ENCODE results near the gene TTR. TPM values are rescaled to one million over a fixed set of nuclear protein-coding genes. Genes with fewer than 3 reads are reported as not detected.

TTR gene
- total RNA-seq, 1 donor from 2014 or later, result not detected

DNA sequence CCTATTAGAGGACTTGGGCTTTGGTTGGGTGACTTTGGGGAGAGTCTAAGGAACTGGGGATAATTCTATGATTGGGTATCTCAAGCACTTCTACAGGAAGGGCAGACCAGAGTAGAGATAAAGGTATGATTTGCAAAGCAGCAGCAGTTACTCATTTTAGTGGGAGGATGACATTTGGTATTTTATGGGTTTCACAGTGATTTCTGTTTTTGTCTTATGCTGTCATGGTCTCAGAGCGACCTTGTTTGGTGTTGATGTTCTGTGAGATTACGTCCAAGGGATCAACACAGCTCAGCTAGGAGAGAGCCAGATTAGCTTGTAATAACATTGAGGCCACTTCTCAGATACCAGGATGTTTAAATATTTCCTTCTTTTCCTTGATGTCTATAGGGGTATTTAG, 18.2 kb downstream of the TTR start:
- Mint-ChIP-seq H3K27me3 (ENCODE audit: low read depth, unreplicated experiment) (no peaks in the 10 kb centered on the region), H3K27ac (ENCODE audit: unreplicated experiment) (no peak overlapping the region), H3K36me3 (ENCODE audit: low read depth, unreplicated experiment) (peaks cover 2% of the 10 kb centered on the region), H3K9me3 (ENCODE audit: unreplicated experiment) (no peaks in the 10 kb centered on the region), H3K4me3 (ENCODE audit: unreplicated experiment) (no peak overlapping the region), H3K4me1 (ENCODE audit: low read depth, unreplicated experiment) (peaks cover 5% of the 10 kb centered on the region)
- Histone ChIP-seq H3K36me3 (ENCODE audit: insufficient read depth, low read length) (no peaks in the 10 kb centered on the region), H4K20me1 (ENCODE audit: insufficient read depth, low read length) (no peaks in the 10 kb centered on the region), H3K4me1 (ENCODE audit: insufficient read depth, low read length) (no peaks in the 10 kb centered on the region), H3K9me3 (ENCODE audit: insufficient read depth, low read depth, low read length) (no peaks in the 10 kb centered on the region), H2AFZ (ENCODE audit: low read depth, low read length) (no peak overlapping the region), H3K27me3 (ENCODE audit: insufficient read depth, low read length) (peaks cover 2% of the 10 kb centered on the region), H3K4me2 (ENCODE audit: low read length) (no peak overlapping the region), H3K27ac (ENCODE audit: low read depth, low read length) (no peak overlapping the region), H3K9ac (ENCODE audit: low read length) (no peak overlapping the region), H3K4me3 (ENCODE audit: insufficient read depth, low read depth, low read length) (no peak overlapping the region), H3K79me2 (ENCODE audit: insufficient read depth, low read length) (no peaks in the 10 kb centered on the region)
- TF ChIP-seq EZH2 (IDR thresholded peaks at IDR 0.05; ENCODE audit: insufficient read depth, low read length), result no peak
- TF ChIP-seq, protein P1, sequence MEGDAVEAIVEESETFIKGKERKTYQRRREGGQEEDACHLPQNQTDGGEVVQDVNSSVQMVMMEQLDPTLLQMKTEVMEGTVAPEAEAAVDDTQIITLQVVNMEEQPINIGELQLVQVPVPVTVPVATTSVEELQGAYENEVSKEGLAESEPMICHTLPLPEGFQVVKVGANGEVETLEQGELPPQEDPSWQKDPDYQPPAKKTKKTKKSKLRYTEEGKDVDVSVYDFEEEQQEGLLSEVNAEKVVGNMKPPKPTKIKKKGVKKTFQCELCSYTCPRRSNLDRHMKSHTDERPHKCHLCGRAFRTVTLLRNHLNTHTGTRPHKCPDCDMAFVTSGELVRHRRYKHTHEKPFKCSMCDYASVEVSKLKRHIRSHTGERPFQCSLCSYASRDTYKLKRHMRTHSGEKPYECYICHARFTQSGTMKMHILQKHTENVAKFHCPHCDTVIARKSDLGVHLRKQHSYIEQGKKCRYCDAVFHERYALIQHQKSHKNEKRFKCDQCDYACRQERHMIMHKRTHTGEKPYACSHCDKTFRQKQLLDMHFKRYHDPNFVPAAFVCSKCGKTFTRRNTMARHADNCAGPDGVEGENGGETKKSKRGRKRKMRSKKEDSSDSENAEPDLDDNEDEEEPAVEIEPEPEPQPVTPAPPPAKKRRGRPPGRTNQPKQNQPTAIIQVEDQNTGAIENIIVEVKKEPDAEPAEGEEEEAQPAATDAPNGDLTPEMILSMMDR (IDR thresholded peaks at IDR 0.05; ENCODE audit: insufficient read depth, low read depth, low read length), result no peak
- FAIRE-seq (no peak), DNase-seq (ENCODE audit: low read depth) (no peak)

DNA sequence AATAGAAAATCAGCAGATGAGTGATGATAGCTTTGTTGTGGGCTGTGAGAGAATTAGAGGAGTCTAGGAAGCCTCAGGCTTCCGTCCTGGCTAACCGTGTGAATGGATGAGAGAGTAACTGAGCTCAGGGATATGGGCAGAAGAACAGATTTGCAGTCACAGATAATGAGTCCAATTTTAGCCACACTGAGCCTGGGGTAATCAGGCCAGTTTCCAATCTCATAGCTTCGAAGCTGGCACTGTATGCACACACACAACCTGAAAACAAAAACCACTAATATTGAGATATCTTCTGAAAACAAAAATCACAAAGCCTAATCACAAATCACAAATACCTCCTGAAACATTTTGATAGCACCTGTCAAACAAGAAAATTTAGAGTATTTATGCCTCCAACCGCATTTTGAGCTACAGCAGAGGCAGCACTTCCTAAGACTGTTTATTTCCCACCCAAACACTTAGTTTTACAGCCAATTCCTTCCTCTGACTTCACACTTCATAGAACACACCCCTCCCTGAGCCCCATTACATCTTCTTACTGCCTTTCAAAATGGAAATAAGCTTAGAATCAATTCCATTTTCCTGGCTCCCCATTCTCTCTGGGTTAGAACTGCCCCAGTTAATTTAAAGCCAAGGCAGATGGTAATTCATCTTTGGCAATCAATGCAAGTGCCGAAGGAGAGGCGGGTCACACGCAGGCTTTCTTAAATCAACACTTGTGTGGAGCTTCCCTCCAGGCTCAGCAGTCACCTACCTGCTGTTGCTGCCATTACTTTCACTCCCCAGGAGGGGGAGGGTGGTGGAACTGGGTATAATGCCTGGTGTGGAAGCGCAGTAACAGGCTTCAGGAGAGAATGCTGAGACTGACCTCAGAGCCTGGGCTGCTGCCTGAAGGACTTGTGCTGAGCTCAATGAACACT, 18.9 kb downstream of the TTR start:
- Histone ChIP-seq H3K4me3 (ENCODE audit: insufficient read depth, low read depth, low read length) (no peak overlapping the region), H3K4me2 (ENCODE audit: low read length) (no peak overlapping the region), H3K79me2 (ENCODE audit: insufficient read depth, low read length) (no peaks in the 10 kb centered on the region), H2AFZ (ENCODE audit: low read depth, low read length) (no peak overlapping the region), H3K9ac (ENCODE audit: low read length) (no peak overlapping the region), H4K20me1 (ENCODE audit: insufficient read depth, low read length) (no peaks in the 10 kb centered on the region), H3K9me3 (ENCODE audit: insufficient read depth, low read depth, low read length) (no peaks in the 10 kb centered on the region), H3K36me3 (ENCODE audit: insufficient read depth, low read length) (no peaks in the 10 kb centered on the region), H3K4me1 (ENCODE audit: insufficient read depth, low read length) (no peaks in the 10 kb centered on the region), H3K27ac (ENCODE audit: low read depth, low read length) (no peak overlapping the region), H3K27me3 (ENCODE audit: insufficient read depth, low read length) (peaks cover 2% of the 10 kb centered on the region)
- Mint-ChIP-seq H3K9me3 (ENCODE audit: unreplicated experiment) (no peaks in the 10 kb centered on the region), H3K36me3 (ENCODE audit: low read depth, unreplicated experiment) (peaks cover 2% of the 10 kb centered on the region), H3K4me3 (ENCODE audit: unreplicated experiment) (no peak overlapping the region), H3K27ac (ENCODE audit: unreplicated experiment) (no peak overlapping the region), H3K27me3 (ENCODE audit: low read depth, unreplicated experiment) (no peaks in the 10 kb centered on the region), H3K4me1 (ENCODE audit: low read depth, unreplicated experiment) (peaks cover 5% of the 10 kb centered on the region)
- TF ChIP-seq EZH2 (IDR thresholded peaks at IDR 0.05; ENCODE audit: insufficient read depth, low read length), result no peak
- TF ChIP-seq, protein P1 (IDR thresholded peaks at IDR 0.05; ENCODE audit: insufficient read depth, low read depth, low read length), result no peak
- no peak for FAIRE-seq
- no peak for DNase-seq (ENCODE audit: low read depth)

DNA sequence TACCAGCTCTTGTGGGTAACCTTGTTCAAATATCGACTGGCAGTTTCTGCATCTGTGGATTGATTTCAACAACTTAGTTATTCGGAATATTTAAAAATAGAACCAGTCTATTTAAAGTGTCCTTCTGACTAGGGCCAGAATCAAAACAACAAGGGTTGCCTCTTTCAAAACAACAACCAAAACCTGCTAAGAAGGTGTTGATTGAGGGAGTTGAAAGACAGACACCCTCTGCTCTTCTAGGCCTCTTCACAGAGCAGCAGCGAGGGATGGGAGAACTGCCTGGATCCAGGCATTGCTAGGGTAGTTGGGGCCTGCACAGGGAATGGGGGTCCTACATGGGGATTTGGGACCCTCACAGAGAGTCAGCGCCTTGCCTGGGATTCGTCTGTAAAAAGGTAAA, 19.8 kb downstream of the TTR start:
- TF ChIP-seq, protein P1 (IDR thresholded peaks at IDR 0.05; ENCODE audit: insufficient read depth, low read depth, low read length), result no peak
- TF ChIP-seq EZH2 (IDR thresholded peaks at IDR 0.05; ENCODE audit: insufficient read depth, low read length), result no peak
- H3K9me3 Mint-ChIP-seq (ENCODE audit: unreplicated experiment), result no peaks in the 10 kb centered on the region
- Histone ChIP-seq H3K27me3 (ENCODE audit: insufficient read depth, low read length) (peaks cover 2% of the 10 kb centered on the region), H3K36me3 (ENCODE audit: insufficient read depth, low read length) (no peaks in the 10 kb centered on the region), H3K4me3 (ENCODE audit: insufficient read depth, low read depth, low read length) (no peak overlapping the region), H3K4me2 (ENCODE audit: low read length) (no peak overlapping the region), H3K4me1 (ENCODE audit: insufficient read depth, low read length) (no peaks in the 10 kb centered on the region), H4K20me1 (ENCODE audit: insufficient read depth, low read length) (no peaks in the 10 kb centered on the region), H2AFZ (ENCODE audit: low read depth, low read length) (no peak overlapping the region), H3K9me3 (ENCODE audit: insufficient read depth, low read depth, low read length) (no peaks in the 10 kb centered on the region), H3K9ac (ENCODE audit: low read length) (no peak overlapping the region), H3K79me2 (ENCODE audit: insufficient read depth, low read length) (no peaks in the 10 kb centered on the region), H3K27ac (ENCODE audit: low read depth, low read length) (no peak overlapping the region)
- peaks cover 2% of the 10 kb centered on the region for H3K36me3 Mint-ChIP-seq (ENCODE audit: low read depth, unreplicated experiment)
- H3K27ac Mint-ChIP-seq (ENCODE audit: unreplicated experiment), result no peak overlapping the region
- DNase-seq (ENCODE audit: low read depth) (no peak), FAIRE-seq (no peak)
- H3K4me3 Mint-ChIP-seq (ENCODE audit: unreplicated experiment), result no peak overlapping the region
- H3K4me1 Mint-ChIP-seq (ENCODE audit: low read depth, unreplicated experiment), result peaks cover 5% of the 10 kb centered on the region
- H3K27me3 Mint-ChIP-seq (ENCODE audit: low read depth, unreplicated experiment), result no peaks in the 10 kb centered on the region

Data from astrocyte (in vitro differentiated cells and primary cell).